ENCODE data around the gene GABRB2.
"Not testable (repeated sequence)": the region's sequence is repeated elsewhere in the genome, so short reads cannot be mapped to it uniquely, and the experiment has no call there.

GABRB2 gene

GRCh38 chr5:161245846-161246245 is 300.7 kb downstream of the GABRB2 start:
- not testable (repeated sequence) for DNase-seq (ENCODE audit: low spot score)
